Renal cortical epithelial cell (primary cell): ENCODE measurements around the gene C5orf58. TPM values are rescaled to one million over a fixed set of nuclear protein-coding genes. Genes with fewer than 3 reads are reported as not detected.
"Not testable (repeated sequence)": the region's sequence is repeated elsewhere in the genome, so short reads cannot be mapped to it uniquely, and the experiment has no call there.

ENCODE experiments used
- DNase-seq: peaks from one replicate; pipeline ENCODE4 v3.0.0-alpha.2; 2011; ENCODE audit warnings: low read depth
- total RNA-seq: library from RNA; depleted of rRNA; stranded (reverse); fragments of >200 nt; gene quantifications from 2 replicates; pipeline ENCODE4 v1.2.3, GENCODE V29; 2014

The C5orf58 gene
- total RNA-seq, 1 donor from 2014 or later: not detected

DNA sequence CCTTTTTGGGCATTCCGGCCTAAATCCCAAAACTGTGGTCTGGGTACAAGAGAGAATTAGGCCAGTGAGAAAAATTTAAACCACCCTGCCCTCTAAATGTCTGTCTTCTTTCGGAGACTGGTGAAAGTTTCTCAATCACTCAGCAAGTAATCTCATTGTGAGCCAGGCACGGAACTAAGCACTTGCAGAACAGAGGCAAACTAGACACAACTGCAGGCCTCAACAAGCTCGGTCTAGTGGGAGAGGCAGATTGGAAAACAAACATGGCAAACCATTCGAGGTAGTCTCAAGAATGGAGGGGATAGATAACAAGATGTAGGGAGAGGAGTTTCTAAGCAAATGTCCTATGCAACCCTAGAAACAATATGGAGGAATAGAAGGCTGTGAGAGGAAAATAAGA is 8.9 kb upstream of the C5orf58 start:
- no peak for DNase-seq

- DNase-seq: peak; percentile 50
Observed at GRCh38 chr5:170225326-170226128, 7.3 kb upstream of the C5orf58 start.

GRCh38 chr5:170226129-170226615 is 6.6 kb upstream of the C5orf58 start:
- DNase-seq: no peak

GRCh38 chr5:170226661-170227060 is 6.1 kb upstream of the C5orf58 start:
- DNase-seq: no peak

DNA sequence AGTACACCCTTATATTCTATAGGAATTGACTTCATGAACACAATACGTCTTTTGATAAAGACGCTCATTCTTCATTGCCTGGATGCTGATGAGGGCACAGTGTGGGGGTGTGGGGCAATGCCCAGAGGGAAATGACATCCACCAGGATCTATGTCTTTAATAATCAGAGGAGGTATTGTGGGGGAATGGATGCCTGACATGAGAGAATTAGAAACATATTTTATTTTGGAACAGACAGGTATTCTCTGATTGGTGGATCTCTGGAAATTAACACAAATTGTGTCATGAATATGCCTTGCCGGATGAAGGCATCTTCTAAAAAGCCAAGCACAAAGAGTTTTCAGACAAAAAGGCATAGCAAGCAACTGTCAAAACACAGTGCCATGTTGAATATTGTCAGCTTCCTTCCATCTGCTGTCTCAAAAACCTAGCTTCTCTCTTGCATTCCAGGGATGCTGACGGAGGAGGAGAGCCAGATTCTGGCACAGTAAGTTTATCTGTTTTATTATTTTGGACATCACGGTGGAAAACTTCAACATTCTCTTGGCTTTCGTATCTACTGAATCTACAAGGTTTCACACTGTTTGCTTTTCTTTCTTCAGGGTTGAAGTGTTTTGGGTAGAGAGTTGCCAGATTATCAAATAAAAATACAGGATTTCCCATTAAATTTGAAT is 3.9 kb upstream of the C5orf58 start:
- no peak for DNase-seq

GRCh38 chr5:170233358-170233892 is 640 bp downstream of the C5orf58 start:
- no peak for DNase-seq

DNA sequence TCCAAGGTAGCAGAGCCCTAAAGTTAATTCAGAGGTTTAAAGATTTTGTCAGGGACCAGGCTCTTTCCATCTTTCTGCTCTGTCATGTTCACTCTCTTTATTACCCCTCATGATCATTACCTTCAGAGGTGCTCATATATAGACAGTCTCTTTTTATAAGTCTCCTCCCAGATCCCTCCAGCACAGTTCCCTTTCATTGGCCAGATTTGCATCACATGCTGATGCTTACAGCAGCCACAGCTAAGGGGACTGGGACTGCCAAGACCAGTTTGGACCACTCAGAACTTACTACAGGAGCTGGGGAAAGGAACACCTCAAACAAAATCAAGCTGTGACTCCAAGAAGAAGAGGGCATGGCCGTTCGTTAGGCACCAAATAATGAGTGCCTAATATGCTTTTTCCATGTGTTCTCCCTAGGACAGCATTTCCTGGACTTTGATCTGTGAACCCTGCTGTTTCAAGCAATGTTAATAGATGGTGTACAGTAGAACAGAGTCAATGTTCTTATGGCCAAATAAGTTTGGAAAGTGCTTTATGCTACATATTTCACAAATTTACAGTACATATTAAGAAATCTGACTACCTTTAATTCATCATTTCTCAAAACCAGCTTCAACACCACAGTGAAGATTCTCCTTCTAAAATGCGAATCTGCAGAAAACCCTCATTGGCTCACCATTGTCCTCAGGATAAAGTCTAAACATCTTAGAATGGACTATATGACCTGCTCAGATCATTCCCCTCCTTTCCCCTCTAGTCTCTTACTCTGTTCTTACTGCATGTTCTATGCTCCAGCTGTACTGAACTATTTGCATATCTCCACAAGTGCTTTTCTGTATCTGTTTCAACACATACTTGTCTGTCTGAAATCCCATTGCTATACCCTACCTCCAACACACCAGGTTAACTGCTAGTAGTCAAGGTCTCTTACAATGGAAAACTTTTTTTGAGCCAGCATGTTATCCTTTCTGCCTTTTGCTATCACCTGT is 3.4 kb downstream of the C5orf58 start:
- no peak for DNase-seq

DNA sequence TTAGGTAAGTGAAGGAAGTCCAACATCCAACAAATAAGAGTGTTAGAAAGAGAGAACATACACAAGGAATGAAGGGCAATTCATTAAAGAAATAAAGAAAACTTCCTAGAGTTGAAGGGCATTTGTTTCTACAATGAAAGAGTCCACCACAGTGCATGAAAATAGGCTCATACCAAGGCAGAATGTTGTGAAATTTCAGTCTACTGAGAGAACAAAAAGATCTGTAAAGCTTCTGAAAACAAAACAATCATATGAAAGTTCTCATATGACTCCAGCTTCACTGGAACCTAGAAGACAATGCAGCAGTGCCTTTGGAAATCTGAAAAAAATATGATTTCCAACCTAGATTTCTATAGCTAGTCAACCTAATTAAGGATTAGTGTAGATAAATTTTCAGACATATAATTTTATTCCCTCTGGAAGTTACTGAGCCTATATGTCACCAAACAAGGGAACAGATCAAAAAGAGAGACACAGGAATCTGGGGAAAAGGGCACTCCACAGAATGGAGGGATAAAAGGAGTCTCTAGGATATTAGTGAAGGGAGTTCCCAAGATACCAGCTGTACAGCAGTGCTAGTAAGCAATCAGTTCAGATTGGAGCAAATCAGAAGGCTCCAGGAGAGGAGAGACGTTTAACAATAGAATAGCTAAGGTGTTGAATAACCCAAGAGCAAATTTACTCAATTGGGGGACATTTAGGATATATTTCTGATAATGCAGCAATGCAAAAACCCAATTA is 5.8 kb downstream of the C5orf58 start:
- DNase-seq: no peak

DNA sequence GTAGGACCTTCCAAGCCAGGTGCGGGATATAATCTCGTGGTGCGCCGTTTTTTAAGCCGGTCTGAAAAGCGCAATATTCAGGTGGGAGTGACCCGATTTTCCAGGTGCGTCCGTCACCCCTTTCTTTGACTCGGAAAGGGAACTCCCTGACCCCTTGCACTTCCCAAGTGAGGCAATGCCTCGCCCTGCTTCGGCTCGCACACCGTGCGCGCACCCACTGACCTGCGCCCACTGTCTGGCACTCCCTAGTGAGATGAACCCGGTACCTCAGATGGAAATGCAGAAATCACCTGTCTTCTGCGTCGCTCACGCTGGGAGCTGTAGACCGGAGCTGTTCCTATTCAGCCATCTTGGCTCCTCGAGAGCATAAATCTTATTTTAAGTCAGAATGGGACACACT is 12.7 kb downstream of the C5orf58 start:
- DNase-seq: not testable (repeated sequence)

DNA sequence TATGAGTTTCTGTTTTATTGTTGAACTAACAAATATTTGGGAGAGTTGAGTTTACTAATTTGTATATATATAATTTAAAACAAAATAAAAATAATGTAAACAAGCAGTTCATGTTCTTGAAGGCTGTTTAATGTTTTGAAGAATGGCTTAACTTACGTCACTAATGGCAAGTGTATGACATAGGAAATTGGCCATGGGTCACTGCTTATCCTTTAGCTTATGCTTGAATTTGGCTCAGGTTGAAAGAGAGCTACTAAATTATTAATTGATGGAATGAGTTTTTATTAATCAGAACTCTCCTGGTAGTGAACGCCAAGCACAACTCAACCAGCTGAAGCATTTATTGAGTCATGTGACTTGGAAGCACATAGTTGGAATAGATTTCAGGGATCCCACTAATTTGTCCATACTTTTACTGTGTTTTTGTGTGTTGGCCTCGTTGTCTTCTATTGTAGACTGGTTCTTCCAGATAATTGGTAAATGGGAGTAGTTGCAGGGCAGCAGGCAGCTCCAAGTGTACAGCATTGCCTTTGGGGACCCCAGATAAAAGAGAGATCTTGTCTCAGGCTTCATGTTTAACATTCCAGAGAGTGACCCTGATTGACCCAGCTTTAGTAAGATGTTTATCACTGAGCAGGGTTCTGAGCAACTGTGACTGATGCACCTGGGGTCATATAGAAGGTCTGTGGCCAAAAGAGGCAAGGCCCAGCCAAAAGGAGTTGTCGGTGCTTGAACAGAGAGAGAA is 13.5 kb downstream of the C5orf58 start:
- no peak for DNase-seq

DNA sequence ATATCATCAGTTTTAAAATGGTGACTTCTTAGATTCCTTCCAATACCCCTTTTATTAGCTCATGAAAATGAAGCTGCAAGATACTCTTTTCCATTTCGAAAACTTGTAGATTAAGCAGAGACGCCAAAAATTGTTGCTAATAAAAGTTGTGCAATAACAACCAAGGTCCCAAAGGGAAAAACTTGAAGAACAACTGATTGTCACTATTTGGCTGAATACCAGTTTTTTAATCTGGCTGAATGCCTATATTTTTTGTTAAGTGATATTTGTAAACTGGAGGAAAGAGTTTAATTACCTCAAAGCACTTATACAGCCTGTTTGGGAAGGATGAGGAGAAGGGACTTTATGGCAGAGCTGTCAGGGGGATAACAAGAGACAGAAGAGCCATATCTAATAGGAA is 14.6 kb downstream of the C5orf58 start:
- DNase-seq: no peak

- no peak for DNase-seq
Observed at GRCh38 chr5:170248172-170248930, 15.6 kb downstream of the C5orf58 start.

DNA sequence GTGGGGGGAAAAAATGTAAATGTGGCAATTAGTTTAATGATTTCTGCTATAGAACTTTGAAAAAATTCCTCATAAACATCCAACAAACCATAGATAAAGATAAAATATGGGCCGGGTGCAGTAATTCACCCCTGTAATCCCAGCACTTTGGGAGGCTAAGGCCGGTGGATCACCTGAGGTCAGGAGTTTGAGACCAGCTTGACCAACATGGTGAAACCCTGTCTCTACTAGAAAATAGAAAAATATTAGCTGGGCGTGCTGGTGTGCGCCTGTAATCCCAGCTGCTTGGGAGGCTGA is 16.1 kb downstream of the C5orf58 start:
- not testable (repeated sequence) for DNase-seq

DNA sequence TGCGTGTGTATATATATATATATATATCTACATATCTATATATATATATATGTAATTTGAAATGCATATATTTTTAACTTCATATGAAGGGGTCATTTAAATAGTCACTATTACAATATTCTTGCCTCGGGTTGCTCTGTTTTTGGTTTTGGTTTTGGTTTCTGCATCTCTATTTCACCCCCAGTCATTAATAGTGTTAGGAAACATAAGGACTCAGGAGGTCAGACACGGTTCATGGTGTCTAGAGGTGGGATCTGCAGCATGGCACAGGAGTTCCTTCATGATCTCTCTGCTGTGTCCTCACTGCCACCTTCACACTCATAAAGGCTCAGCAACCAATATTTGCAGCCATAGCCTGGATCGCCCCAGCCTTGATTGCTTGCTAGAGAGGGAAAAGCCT is 16.6 kb downstream of the C5orf58 start:
- DNase-seq: no peak

DNA sequence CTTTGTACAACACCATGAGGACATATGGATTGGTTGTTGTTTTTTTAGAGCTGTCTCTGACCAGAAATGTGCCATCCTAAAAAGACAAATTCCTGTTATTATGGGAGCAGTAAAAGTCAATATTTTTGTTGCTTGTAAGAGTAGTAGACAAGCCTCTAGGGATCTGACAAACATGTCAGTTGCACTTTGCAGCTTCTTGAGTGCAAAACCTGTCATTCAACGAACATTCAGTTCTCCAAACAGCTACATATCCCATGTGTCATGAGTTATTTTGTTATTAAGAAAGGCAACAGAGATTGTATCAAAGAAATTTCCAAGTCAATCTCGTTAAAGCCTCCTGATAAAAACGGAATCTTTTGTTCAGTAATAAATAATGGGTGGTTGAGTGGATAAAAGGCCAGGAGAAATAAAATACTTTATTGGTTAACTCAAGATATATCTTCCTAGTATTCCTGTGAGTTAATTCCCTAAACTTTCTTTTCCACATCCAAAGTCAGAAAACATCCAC is 18.1 kb downstream of the C5orf58 start:
- DNase-seq: no peak

DNA sequence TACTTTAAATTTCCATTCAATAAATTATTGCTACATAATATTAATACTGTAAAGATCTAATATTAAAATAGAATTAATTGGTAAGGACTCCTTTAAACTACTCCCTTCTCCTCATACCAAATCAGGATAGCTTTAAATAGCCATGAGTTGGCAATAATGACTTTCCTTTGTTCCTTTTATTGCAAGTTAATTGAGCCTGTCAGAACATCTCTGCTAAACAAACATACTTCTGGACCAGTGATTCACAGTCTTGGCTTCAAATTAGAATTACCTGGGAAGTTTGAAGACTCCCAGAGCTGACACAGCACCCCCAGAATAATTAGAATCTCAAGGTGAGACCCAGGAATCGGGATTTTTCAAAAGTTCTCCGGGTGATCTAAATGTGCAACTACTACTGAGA is 18.7 kb downstream of the C5orf58 start:
- DNase-seq: peak; percentile 64

DNA sequence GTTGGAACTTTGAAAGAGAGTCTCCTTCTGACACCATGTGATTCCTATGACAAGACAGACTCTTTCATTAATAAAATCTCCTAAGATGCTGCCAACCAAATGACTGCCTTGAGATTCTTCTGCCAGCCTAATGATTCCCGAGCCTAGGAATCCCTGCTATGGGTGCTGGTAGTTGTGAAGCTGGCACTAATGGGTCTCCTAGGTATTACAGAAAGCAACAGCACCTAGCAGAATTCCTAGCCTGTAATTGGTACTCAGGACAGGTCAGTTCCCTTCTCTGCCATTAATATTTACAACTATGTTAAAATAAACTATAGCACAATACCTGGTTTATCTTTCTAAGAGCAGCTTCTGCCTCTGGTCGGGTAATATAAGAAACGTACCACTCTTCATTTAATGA is 19.3 kb downstream of the C5orf58 start:
- DNase-seq: no peak

DNA sequence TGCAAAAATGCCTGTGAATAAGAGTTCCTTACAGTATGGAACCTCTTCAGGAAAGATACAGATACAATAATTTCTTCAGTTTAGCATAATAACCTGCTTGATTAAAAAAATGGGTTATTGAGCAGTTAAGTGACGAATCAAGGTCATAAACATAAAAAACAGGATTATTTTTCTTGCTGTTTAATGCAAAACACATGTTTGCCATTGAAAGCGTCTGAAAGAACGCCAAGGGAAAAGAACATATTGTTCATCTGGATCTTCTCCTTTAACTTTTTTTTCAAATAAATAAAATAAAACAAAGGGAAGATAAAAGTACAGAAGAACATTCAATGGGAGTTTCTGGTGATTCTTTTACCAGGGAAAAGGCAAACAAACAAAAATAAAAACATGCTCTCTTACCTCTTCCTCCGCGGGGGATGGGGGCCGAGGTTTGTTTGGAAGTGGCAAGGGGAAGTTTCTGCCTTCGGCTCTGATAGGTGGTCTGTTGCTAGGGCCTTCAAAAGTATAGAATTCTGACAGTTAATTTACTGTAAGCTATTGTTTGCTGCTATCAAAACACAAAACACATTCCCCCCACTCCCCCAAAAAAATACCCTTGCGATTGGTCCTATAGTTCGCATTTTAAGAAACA is 20.1 kb downstream of the C5orf58 start:
- DNase-seq: no peak

DNA sequence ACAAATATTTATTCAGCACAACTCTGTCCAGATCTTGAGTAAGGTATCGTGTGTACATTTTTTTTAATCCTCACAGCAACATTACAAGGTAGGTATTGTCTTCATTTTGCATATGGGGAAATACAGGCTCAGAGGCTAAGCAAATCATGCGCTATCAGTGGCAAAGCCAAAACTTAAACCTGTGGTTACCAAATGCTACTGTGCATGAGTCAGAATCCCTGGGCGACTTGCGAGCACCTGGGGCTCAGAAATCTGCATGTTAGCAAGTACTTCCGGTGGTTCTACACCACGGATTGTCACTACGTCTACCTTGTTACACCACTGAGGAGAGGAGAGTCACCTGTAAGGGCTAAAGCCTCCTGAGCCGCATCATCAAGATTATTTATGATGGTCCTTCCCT is 21.3 kb downstream of the C5orf58 start:
- peak; percentile 33 for DNase-seq
